Activated naive CD8-positive, alpha-beta T cell treated with anti-CD3 and anti-CD28 coated beads, Interleukin-2, amount 50 U/mL, for 16 hours (primary cell): Measurements from ENCODE around the gene SKAP2.

Source experiments
- DNase-seq: peaks from one replicate; pipeline ENCODE4 v3.0.0-alpha.2; 2020; ENCODE audit warnings: low read depth, low spot score

SKAP2 gene

DNA sequence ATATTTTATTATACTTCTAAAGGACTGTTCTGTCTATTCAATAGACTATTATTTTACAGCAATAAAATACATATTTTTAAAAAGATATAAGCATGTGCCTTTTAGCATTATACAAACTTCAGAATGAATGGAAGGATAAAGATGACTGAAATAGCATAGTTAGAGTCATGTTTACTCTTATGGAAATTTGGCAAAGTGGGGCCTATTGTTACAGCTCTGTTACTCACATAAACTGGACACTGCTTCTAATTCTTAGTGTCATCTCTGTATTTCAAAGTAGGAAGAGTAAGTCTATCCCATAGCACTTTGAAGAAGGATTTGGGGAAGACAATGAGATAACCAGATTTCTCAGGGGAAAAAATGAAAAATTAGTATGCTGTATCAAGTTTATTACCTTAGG, 168.2 kb downstream of the SKAP2 start:
- DNase-seq, result no peak

- DNase-seq, result no peak
These were observed 169.7 kb downstream of the SKAP2 start for GRCh38 chr7:26694713-26695112.

- DNase-seq, result no peak
These were observed 170.2 kb downstream of the SKAP2 start for GRCh38 chr7:26694141-26694540.

DNA sequence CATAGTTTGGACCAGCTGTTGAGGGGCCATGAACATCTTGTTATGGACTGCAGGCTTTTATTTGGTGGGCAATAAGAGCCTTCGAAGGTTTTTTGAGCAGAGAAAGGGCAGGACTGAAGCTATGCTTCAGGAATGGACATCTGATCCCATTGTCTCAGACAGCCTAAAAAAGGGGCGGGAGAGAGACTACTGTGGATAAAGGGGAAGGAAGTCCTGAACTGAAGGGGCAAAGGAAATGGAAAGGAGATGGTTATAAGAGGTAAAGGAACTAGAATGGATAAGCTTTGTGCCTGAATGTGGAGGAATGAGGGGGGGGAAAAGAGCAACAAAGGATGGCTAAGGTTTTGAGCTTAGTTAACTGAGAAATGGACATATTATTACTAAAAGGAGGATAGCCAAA, 172.5 kb downstream of the SKAP2 start:
- no peak for DNase-seq

- no peak for DNase-seq
These were observed 173.0 kb downstream of the SKAP2 start for GRCh38 chr7:26691406-26691805.

DNA sequence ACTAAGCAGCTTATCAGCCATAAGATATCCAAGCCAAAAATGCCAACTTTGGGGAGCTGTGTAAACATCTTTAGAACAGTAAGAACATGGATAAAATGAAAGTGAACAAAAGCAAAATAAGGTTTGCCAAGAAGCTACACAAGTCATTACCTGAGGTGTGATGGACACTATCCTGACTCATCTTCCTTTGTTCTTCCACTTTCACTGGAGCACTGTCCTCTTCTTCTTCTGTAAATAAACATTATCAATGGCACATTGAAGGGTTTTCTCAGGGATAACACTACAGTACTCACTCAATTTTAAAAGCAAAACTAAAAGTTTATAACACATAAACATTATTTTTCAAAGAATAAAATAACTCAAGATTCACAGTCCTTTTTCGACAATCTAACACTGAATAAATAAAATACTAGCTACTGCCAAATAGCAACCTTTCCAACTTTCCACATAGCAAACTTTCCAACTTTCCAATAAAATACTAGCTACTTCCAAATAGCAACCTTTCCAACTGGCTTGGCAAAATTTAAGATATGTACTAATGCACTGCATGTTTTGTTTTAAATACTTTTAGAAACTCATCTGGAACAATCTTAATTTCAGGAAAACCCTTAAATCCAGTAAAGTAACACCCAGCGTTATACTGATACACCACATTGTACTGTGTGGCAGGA, 174.1 kb downstream of the SKAP2 start:
- DNase-seq, result no peak

GRCh38 chr7:26688936-26689506, 175.4 kb downstream of the SKAP2 start:
- no peak for DNase-seq

DNA sequence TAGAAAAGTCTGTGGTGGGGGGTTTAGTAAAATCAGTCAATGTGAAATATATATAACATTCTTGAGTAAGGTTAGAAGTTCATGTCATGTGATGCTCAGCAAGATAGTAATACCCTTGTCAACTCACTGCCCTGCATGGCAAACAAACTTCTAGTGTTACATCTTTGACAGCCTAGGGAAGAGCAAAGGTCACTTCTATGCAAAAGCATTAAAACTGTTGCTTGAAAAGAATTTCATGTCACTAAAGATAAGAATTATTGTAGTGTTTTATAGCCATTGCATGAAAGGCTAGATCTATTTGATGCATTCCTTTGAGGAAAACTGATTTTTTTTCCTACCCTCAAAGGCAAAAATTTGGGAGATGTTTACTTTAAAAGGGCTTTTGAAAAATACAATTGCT, 176.0 kb downstream of the SKAP2 start:
- DNase-seq, result no peak

GRCh38 chr7:26687032-26687431, 177.4 kb downstream of the SKAP2 start:
- no peak for DNase-seq

- no peak for DNase-seq
These were observed 177.9 kb downstream of the SKAP2 start for GRCh38 chr7:26686448-26686981.

GRCh38 chr7:26685606-26686005, 178.8 kb downstream of the SKAP2 start:
- DNase-seq, result no peak

- no peak for DNase-seq
These were observed 179.9 kb downstream of the SKAP2 start for GRCh38 chr7:26684447-26684846.

DNA sequence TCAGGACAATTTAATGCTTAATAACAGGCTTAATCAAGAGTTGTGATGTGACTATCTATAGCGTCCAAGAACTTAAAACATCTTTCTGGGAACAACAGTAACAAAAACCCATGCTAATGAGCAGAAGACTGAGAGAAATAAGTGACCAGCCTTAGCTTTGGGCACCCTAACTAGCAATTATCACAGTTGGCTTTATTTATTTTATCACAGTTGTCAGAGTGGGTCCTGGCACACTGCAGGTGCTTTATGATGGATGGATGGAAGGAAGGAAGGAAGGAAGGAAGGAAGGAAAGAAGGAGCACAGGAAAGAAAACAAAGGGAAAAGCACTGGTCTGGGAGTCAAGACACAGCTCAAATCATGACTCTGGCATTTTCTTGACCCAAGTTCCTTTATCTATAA, 181.1 kb downstream of the SKAP2 start:
- no peak for DNase-seq

DNA sequence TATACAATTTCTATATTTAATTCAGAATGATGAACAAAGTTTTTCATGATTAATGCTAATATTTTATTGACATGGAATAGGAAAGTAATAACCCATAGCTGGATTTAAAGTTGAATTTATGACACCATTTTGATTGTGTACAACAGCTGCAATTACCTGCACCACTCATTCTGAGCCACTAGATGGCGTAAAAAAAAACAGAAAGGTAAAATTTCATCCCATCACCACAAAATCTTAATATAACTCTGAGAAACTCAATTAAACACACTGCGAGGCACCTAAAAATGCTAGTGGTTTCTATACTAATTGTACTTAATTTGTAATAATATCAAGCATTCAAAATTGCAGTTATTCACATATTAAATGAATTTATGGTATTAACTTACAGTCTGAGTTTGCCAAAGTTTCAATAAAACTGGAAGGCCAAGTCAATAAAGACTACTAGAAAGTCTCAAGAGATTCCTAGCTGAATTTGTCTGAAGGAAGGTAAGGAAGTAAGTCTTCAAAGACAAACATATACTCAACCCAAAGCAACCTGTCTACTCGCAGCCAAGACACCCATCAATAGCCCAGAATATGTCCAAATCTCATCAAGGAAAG, 182.5 kb downstream of the SKAP2 start:
- no peak for DNase-seq

- DNase-seq, result no peak
These were observed 183.8 kb downstream of the SKAP2 start for GRCh38 chr7:26680587-26680986.

GRCh38 chr7:26675143-26675887, 189.1 kb downstream of the SKAP2 start:
- DNase-seq, result no peak

DNA sequence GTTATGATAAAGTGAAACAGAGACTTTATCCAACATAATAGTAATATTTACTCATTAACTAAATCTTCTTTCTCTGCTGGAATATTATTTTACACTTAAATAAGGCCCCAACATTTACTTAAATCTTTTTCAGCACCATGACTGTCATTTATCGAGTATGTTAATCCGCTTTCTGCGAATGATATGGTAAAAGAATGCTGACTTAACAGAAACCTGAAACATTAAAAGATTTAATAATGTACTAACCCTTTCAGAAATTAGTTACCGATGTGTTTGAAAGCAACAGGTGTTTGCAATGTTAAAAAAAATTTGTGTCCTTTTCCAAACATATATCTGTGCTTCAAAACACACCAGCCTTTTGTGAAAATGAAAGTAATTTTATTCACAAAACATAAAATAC, 190.5 kb downstream of the SKAP2 start:
- DNase-seq, result no peak

- DNase-seq, result no peak
These were observed 191.1 kb downstream of the SKAP2 start for GRCh38 chr7:26673271-26673670.

GRCh38 chr7:26670841-26671240, 193.5 kb downstream of the SKAP2 start:
- no peak for DNase-seq

GRCh38 chr7:26670290-26670689, 194.1 kb downstream of the SKAP2 start:
- no peak for DNase-seq

DNA sequence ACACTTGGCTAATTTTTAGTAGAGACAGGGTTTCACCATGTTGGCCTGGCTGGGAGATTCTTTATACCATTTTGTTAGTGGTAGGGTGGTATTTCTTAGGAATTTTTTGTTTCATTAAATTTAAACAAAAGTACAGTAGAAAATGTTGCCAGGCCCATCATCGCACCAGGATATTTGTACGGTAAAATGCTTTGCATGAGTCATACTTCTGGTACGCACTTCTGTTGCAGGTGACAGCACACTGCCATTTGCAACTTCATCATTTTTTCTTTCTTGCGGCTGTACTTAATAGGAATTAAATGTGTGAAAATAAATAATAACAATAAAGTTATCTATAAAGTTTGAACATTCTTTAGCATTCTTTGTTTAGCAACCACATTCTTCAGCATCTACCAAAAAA, 195.6 kb downstream of the SKAP2 start:
- no peak for DNase-seq

- peak; percentile 6 for DNase-seq
These were observed 196.8 kb downstream of the SKAP2 start for GRCh38 chr7:26667514-26668133.
